ENCODE results near the gene MRPS26.
"Not testable (repeated sequence)": the region's sequence is repeated elsewhere in the genome, so short reads cannot be mapped to it uniquely, and the experiment has no call there.

The MRPS26 gene

DNA sequence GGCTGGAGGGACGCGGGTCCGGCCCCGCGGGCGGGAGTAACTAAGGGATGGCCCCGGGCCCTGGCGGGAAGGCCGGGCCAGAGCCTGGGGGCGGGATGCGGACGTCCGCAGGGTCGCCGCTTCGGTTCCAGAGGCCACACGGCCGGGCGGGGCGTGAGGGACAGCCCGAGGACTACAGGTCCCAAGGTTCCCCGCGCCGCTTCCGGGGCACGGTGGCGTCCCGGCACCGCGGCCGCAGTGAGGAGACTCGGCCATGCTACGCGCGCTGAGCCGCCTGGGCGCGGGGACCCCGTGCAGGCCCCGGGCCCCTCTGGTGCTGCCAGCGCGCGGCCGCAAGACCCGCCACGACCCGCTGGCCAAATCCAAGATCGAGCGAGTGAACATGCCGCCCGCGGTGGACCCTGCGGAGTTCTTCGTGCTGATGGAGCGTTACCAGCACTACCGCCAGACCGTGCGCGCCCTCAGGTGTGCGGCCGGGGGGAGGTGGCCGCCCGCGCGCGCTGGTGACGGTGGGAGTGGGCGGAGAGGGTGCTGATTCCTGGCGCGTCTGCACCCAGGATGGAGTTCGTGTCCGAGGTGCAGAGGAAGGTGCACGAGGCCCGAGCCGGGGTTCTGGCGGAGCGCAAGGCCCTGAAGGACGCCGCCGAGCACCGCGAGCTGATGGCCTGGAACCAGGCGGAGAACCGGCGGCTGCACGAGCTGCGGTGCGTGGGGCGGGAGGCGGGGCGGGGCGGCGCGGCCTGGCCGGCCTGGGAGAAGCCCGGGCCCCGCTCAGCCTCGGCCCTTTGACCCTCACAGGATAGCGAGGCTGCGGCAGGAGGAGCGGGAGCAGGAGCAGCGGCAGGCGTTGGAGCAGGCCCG is at the start of gene MRPS26:
TSS of gene MRPS26 (plus strand) at position 237 of the 861 bp plus-strand sequence. CDS start at position 254, 17 bp downstream.
- DNase-seq (ENCODE audit: low read depth), result peak; percentile 89

DNA sequence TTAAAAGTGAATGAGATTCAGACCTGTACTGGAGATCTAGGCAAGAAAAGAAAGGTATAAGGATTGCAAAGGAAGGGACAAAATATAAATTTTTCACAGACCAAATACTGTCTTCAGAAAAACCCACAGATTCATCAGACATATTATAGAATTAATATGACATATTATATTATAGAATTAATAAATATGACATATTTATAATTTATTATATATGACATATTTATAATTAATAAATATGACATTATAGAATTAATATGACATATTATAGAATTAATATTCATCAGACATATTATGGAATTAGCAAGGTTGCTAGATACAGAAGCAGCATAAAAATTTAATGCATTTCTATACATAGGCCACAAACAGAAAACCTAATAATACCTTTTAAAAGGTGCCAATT is 47.1 kb upstream of the MRPS26 start:
- DNase-seq (ENCODE audit: low read depth), result no peak

DNA sequence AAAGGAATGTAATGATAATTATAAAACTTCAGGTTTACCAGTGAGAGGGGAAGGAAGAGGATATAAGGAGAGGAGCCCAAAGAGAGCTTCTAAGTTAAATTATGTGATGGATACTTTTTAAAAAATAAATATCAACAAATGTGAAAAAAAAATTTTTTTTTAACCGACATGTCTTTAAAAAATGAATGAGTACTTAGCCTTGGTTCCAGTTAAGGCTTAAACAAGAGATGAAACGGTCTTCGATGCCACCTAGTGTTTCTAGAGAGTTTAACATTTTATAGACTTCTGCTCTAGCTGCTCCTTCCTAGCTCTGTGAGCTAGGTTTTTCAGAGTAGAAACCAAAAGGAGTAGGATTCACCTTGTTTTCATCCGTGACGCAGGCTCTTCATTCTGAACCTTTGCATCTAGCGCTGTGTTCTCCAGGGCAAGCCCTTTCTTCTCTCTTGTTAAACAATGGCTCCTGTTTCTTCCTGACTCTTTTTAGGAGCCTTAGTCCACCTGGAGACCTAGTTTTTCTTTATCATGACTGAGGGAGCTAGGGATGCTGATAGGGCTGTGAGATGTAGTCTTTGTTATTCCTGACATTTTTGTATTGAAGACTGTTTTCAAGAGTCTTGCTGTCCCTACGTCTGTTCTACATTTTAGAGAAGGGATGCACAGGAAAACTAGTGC is 44.9 kb upstream of the MRPS26 start:
- DNase-seq (ENCODE audit: low read depth), result peak; percentile 73

DNA sequence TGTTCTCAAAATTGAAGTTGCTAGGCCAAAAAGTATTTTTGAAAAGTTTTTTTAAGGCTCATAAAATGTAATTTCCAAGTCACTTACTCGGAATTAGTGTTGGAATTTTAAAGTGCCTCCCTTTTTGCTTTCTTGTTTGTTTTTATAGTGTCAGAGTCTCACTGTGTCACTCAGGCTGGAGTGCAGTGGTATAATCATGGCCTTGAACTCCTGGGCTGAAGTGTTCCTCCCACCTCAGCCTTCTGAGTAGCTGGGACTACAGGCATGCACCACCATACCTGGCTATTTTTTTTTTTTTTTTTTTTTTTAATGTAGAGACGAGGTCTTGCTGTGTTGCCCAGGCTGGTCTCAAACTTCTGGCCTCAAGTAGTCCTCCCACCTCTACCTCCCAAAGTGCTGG is 42.4 kb upstream of the MRPS26 start:
- DNase-seq (ENCODE audit: low read depth), result no peak

DNA sequence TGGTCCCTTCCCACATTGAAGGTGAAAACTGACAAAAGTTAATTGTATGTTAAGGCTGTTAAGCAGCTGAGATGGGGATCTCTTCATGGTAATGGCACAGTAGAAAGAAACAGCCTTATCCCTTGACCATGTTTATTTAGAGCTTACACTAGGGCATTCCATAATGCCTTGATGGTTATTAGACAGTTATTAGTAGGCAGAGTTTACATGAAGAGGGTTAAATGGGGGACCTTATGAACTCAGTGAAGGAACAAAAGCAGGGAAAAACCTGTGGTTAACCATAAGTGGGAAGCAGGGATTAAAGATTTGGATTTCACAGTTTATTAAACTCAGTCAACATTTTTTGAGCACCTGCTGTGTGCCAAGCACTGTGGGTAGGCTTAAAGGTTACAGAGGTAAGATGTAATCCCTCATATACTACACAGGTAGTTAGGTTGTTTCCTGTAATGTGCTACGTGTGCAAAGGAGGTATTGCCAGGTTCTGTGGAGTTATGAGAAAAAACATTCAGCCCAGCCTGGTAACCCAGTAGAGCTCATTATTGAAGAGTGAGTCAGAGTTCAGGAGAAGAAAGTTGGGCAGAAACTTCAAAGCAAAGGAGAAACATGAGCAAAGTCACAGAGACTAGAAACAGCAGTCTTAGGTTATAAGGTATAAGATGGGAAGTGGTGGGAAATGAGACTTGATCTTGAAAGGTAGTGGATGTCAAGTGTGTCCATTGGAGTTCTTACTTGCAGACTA is 34.7 kb upstream of the MRPS26 start:
- DNase-seq (ENCODE audit: low read depth), result peak; percentile 76

DNA sequence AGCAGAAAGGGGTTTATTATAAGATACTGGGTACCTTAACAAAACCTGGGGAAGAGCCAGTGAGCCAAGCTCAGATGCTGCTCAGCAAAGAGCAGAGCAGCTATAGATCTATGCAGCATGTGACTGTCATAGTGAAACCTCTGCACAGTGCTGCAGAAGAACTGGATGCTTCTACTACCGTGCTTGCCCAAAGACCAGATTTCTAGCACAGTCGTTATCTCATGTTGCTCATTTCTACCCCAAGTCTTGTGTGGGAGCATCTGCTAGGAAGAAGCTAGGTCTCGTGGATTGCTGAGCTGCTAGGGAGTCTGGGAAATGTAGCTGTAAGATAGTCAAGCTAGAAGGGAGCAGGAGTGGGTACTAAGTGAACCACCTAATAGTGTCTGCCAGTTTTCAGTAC is 34.1 kb upstream of the MRPS26 start:
- DNase-seq (ENCODE audit: low read depth), result no peak

DNA sequence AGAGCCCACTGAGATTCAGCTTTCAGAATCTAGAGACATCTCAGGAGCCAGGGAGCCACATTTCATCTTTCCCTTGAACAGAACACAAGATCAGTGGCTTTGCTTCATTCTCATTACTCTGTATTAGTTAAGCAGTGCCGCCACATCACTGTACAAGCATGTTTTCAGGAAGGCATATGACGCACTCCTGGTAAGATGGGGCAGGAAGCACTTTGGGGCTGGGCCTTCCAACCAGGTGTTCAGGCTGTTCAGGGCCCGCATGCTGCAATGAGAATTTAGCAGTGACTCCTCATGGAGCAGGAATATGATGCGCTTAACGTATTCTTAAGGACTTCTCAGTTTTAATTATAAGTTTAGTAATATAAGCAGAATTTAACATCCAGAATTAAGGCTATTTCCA is 32.1 kb upstream of the MRPS26 start:
- DNase-seq (ENCODE audit: low read depth), result no peak

DNA sequence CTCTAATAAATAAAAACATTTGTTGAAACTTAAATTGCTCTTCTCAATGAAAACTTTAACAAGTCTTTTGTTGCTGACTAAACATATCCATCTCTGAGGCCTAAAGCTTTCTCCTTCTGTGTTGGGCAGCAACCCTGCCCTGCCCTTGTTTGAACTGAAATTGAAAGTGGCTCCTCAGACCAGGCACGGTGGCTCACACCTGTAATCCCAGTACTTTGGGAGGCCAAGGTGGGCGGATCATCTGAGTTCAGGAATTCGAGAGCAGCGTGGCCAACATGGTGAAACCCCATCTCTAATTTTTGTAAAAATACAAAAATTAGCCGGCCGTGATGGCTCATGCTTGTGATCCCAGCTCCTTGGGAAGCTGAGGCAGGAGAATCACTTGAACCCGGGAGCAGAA is 31.7 kb upstream of the MRPS26 start:
- no peak for DNase-seq (ENCODE audit: low read depth)

DNA sequence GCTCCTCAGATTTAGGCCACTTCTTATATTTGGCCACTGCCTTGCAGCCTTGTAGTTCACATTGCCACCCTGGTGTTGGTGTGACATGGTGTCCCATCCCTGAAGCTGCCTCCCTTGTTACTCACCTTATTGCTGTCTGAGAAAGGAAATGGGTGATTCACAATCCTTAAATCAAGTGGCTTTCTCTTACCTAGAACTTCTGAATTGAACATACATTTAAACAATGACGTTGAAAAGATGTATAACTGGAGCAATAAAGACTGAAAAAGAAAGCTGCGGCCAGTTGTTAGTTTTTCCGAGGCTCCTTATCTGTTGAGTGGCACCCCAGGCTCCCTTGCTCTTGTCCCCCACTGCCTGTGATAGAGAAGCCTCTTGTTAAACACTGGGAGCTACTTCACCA is 31.2 kb upstream of the MRPS26 start:
- no peak for DNase-seq (ENCODE audit: low read depth)

DNA sequence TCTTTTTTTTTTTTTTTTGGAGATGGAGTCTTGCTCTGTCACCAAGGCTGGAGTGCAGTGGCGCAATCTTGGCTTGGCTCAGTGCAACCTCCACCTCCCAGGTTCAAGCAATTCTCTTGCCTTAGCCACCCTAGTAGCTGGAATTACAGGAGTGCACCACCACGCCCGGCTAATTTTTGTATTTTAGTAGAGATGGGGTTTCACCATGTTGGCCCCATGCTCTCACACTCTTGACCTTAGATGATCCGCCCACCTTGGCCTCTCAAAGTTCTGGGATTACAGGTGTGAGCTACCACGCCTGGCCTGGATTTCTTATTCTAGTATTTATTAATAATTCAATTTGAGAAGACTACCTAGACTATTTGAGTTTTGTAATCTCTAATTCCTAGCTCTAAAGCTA is 30.6 kb upstream of the MRPS26 start:
- not testable (repeated sequence) for DNase-seq (ENCODE audit: low read depth)

DNA sequence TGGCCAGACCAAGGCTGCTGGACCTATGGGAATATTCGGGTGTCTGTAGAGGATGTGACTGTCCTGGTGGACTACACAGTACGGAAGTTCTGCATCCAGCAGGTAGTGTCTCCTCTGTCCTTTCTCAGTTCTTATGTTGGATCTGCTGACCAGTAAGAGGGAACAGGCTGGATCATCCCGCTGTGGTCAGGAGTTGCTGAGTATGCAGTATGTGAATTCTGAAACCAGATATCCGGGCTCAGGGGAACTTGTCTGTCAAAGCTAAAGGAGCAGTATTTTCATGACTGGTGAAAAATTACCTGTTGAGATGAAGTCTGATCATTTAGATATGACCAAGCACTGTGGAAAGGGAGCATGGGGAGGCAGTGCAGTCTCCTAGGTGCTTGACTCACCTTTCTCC is 24.5 kb upstream of the MRPS26 start:
- DNase-seq (ENCODE audit: low read depth), result no peak

DNA sequence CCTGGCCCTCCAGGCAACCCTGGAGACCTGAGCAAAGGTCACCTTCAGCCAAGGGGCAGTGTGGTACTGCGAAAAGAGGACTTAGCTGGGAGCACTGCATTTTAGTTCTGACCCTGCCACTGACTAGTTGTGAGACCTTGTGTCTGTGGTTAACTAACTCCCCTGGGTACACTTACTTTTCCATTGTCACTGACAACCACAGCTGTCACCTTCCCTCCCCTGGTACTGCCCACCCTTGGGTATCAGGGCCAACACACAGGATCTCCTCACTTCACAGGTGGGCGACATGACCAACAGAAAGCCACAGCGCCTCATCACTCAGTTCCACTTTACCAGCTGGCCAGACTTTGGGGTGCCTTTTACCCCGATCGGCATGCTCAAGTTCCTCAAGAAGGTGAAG is 24.1 kb upstream of the MRPS26 start:
- no peak for DNase-seq (ENCODE audit: low read depth)

DNA sequence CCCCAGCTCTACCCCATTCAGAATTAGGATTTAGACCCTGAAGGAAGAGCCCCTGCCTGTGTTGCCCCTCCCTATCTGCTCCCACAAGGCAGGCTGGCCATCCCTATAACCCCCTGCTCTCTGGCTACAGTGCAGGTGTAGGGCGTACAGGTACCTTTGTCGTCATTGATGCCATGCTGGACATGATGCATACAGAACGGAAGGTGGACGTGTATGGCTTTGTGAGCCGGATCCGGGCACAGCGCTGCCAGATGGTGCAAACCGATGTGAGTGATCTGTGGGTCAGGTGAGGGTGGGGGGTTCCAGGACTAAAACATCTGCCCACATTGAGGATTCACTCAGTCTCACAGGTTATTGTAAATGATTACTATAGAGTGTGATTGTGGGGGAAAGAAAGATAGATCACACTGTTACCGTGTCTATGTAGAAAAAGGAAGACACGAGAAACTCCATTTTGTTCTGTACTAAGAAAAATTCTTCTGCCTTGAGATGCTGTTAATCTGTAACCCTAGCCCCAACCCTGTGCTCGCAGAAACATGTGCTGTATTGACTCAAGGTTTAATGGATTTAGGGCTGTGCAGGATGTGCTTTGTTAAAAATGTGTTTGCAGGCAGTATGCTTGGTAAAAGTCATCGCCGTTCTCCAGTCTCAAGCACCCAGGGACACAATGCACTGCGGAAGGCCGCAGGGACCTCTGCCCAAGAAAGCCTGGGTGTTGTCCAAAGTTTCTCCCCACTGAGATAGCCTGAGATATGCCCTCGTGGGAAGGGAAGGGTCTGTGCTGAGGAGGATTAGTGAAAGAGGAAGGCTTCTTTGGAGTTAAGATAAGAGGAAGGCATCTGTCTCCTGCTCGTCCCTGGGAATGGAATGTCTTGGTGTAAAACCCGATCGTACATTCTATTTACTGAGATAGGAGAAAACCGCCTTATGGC is 23.0 kb upstream of the MRPS26 start:
- not testable (repeated sequence) for DNase-seq (ENCODE audit: low read depth)

DNA sequence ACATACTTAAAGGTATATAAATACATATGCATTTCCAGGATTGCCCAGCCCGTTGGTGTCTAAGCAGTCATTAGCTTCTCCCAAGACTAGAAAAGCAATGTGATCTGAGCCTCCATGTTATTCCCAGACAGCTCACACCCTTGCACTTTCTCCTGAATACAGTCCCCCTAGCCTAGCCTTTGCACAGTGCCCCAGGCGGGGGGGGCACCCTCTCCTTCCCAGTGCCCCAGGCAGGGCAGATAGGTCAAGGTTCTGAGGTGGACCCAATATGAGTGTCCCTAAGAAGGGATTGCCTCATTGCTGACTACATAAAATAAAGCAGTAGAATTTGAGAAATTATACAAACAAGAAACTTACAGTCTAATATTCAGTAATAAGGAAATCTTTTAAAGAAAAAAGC is 17.9 kb upstream of the MRPS26 start:
- no peak for DNase-seq (ENCODE audit: low read depth)

DNA sequence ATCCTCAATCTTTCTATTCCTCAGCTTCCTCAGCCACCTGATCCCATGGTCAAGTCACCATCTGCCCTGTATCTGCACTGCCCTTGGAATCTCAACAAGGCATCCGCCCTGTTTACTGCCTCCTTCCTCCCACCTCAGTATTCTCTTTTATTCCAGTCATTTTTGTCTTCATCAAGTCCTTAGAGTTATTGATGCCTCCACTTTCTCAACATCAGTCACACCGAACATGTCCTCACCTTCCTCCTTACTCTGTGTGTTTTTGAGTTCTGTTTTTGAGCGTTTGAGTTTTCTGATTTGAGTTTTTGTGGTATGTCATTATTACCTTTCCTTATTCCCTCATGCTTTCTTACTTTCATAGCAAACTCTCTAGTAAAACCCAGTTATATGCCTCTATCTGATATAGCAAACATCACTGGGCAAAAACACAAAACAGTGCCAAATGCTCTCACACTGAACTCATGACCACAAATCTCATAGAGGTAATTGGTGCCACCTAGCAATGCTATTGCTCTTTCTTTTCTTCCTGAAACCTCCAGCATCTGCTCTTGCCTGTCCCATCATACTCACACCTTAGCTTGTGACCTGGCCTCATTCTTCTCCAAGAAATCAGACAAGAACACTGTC is 14.2 kb upstream of the MRPS26 start:
- DNase-seq (ENCODE audit: low read depth), result no peak

DNA sequence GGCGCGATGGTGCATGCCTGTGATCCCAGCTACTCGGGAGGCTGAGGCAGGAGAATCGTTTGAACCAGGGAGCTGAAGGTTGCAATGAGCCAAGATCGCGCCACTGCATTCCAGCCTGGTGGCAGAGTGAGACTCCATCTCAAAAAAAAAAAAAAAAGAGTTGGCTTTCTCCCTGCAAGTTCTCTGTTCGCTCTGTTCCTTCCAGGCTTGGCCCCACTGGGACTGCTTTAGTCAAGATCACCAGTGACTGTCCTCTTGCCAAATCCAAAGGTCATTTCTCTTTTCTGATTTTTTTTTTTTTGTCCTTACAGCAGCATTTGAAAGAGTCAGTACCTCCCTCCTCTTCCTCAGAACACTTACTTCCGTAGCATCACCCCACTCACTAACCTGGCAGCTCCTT is 13.2 kb upstream of the MRPS26 start:
- DNase-seq (ENCODE audit: low read depth), result no peak

DNA sequence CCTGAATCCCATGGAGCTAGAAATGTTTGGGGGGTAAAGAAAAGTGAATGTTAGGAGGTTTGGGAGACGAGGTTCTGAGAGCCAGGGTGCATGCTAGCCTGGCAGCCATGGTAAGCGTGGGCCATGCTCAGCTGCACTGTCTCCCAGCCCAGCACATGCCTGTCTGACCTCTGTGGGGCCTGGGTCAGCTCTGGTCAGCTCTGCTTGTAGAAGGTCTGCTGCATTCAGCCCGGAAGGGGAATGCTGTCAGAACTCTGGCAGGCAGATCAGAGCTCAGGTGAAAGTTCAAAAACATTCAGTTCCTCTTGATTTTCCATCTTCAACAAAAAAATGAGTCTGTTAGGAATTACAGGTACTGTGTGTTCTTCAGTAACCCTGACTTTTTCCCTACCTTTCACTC is 8.2 kb upstream of the MRPS26 start:
- DNase-seq (ENCODE audit: low read depth), result no peak

DNA sequence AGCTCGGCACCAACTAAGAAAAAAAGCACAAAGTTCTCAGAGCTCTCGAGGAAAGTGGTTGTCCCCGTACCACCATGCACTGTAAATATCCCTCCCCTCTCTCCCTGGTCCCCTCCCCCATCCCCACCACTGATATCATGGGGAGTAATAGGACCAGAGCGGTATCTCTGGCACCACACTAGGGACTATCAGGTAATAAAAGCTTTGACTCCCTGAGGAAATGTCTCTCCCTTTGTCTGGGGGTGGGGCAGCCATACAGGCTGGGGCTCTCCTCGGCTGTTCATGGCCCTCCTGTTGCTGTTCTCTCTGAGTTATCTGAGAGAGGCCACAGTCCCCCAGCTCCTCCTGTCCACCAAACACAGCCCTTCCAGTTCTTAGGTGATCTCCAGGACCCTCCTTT is 7.4 kb upstream of the MRPS26 start:
- no peak for DNase-seq (ENCODE audit: low read depth)

DNA sequence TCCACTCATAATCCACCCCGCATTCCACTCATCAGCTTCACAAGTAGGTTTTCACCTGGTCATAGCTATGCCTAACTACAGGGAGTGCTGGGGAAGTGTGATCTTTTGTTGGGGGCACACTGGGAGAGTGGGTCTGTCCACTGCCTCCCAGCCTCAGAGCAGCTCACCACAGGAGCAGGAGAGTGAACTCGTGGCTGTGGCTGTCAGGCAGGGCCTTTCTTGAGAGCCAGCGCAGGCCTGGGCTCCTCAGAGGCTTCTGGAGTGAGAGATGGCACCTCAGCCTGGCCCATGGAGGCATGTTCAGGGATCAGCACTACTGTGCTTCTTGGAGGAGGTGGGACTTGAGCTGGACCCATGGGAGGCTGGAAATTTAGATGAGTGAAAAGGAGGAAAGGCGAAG is 6.4 kb upstream of the MRPS26 start:
- DNase-seq (ENCODE audit: low read depth), result no peak

DNA sequence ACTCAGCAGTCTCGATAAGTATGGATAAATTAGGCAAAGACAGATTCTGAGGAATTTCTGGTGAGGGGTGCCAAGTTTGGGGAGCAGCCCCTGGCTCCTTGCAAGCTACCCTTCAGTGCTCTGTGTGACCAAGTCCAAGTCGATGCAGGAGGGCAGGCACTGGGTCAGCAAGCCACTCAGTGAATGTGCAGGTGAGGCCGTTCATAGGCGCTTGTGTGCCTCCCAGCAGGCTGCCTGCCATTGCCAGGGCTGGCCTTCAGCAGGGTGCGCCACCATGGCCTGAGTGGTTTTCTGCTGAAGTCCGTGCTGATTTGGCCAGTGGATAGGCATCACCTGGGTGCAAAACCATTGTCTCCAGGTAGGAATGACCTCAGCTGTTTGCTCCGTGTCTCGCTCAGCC is 5.8 kb upstream of the MRPS26 start:
- DNase-seq (ENCODE audit: low read depth), result no peak

DNA sequence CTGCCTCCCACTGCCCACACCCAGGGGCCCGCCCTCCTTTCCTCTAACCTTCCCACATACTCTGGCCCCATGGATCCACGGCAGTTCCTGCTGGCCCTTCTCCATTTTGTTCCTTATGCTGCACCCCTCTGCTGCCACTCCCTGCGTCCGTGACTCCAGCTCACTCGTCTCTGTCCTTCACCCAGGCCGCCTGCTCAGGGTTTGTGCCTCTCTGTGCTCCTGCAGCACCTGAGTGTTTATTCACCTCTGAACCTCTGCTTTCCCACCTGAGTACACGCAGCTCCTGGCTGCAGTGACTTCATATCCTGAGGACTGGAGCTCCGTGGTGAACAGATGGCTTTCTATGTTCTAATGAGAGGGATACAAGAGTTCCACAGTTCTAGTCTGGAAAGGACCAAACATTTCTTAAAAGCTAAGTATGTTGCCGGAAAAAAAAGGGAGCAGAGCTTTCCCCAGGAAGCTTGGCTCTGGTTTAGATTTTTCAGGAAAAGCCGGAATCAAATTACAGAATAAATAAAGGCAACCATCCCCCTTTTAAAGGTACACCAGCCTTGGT is 3.9 kb upstream of the MRPS26 start:
- DNase-seq (ENCODE audit: low read depth), result peak; percentile 13

All from iris pigment epithelial cell (primary cell).